ENCODE results near the gene ZBTB39.
A peak's percentile ranks its signal among the peaks of the same experiment; 100 is the strongest.

ZBTB39 gene

DNA sequence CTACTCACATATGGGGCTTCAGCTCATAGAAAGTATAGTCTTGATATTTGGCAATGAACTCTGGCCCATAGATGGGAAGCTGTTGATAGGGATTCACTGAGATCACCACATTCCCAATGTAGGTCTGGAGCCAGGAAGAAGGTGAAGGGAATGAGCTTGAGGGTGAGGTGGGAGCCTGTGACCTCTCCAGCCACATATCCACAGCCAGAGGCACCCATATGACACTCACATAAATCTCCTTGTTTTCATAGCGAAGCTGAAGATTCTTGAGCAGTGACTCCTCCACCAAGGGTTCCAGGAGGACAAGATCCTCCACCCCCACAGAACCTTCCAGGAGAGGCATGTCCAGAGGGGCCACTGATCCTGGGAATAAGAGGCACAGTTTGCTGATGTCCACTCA, 41.6 kb upstream of the ZBTB39 start:
- Histone ChIP-seq H2AK5ac (ENCODE audit: low read length) (no peak overlapping the region), H3K27ac (ENCODE audit: low read depth, low read length) (no peak overlapping the region), H2BK120ac (ENCODE audit: insufficient read depth, low read length, poor library complexity) (no peak overlapping the region), H3K9me3 (ENCODE audit: insufficient read depth, low read depth, low read length) (peaks cover 1% of the 10 kb centered on the region), H3K9ac (ENCODE audit: low read length) (no peak overlapping the region), H3K79me1 (ENCODE audit: low read length) (no peaks in the 10 kb centered on the region), H2AFZ (ENCODE audit: insufficient read depth, low read length, poor library complexity) (no peak overlapping the region), H2BK12ac (ENCODE audit: low read length) (no peak overlapping the region), H3K4me1 (ENCODE audit: control insufficient read depth in 1 of 2, insufficient read depth in 2 of 2, low read length in 2 of 2) (no peaks in the 10 kb centered on the region), H3K36me3 (ENCODE audit: control insufficient read depth in 1 of 2, insufficient read depth in 2 of 2, low read length in 2 of 2) (no peaks in the 10 kb centered on the region), H4K8ac (ENCODE audit: low read depth, low read length) (no peak overlapping the region), H3K4me2 (ENCODE audit: low read length) (no peak overlapping the region), H3K79me2 (ENCODE audit: control insufficient read depth, insufficient read depth, low read length, poor library complexity) (no peaks in the 10 kb centered on the region), H4K12ac (ENCODE audit: low read depth, low read length) (no peak overlapping the region), H3K4ac (ENCODE audit: low read depth, low read length) (no peak overlapping the region), H3K4me3 (ENCODE audit: low read depth, low read length) (no peak overlapping the region), H2BK5ac (ENCODE audit: low read depth, low read length, poor library complexity) (no peak overlapping the region), H3K27me3 (ENCODE audit: insufficient read depth, low read length) (no peaks in the 10 kb centered on the region), H3K14ac (ENCODE audit: low read length) (no peak overlapping the region), H3K18ac (ENCODE audit: low read length) (no peak overlapping the region), H4K91ac (ENCODE audit: low read depth, low read length) (no peak overlapping the region), H3K23ac (ENCODE audit: low read length) (no peak overlapping the region)
- no CpG with 5 or more reads among the region's 1 CpG for WGBS (ENCODE audit: extremely low coverage, insufficient coverage, insufficient read length)
- peak; percentile 85 to 90 for DNase-seq

DNA sequence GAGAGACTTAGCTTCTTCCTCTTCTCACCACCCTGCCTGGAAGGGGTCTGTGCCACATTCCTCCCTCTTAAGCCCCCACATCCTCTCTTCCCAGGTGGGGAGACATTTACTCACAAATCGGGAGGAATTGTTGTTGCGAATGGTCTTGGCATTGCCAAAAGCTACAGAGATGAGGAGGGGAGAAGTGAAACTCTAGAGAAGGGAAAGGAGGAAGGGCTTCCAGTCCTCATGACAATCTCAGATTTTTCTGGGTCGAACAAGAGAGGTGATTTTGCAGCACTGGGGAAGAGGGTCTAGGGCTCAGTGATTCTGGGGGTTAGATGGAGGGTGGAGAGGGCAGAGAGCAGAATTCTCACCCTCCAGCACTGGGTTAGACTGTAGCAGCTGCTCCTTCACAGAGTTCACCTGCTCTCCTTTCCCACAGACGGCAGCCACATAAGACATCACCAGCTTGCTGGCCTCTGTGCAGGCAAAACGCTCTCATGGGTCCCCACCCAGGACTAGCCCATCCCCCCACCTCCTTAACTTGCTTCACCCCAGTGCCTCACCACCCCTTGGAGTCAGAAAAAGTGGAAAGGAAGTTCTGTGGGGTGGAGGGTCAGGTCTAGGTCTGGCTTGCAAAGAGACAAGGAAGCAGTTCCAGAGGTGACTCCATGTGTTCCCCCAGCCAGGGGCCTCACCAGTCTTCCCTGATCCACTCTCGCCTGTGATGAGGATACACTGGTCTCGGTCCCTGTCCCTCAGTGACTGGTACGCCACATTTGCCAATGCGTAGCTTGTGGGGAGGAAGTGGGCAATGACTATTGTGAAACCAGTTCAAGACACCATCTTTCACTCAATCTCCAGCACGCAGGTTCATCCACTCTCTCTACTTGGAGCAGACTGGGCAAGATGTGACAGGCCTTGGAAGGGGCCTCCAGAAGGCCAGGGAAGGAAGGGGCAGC, 40.9 kb upstream of the ZBTB39 start:
- Histone ChIP-seq H3K14ac (ENCODE audit: low read length) (no peak overlapping the region), H3K79me1 (ENCODE audit: low read length) (no peaks in the 10 kb centered on the region), H2BK120ac (ENCODE audit: insufficient read depth, low read length, poor library complexity) (no peak overlapping the region), H4K8ac (ENCODE audit: low read depth, low read length) (no peak overlapping the region), H3K9me3 (ENCODE audit: insufficient read depth, low read depth, low read length) (peaks cover 1% of the 10 kb centered on the region), H2AFZ (ENCODE audit: insufficient read depth, low read length, poor library complexity) (no peak overlapping the region), H3K36me3 (ENCODE audit: control insufficient read depth in 1 of 2, insufficient read depth in 2 of 2, low read length in 2 of 2) (no peaks in the 10 kb centered on the region), H3K18ac (ENCODE audit: low read length) (no peak overlapping the region), H3K4me1 (ENCODE audit: control insufficient read depth in 1 of 2, insufficient read depth in 2 of 2, low read length in 2 of 2) (no peaks in the 10 kb centered on the region), H4K12ac (ENCODE audit: low read depth, low read length) (no peak overlapping the region), H3K4me3 (ENCODE audit: low read depth, low read length) (no peak overlapping the region), H3K23ac (ENCODE audit: low read length) (no peak overlapping the region), H3K27ac (ENCODE audit: low read depth, low read length) (no peak overlapping the region), H2BK12ac (ENCODE audit: low read length) (no peak overlapping the region), H3K9ac (ENCODE audit: low read length) (no peak overlapping the region), H4K91ac (ENCODE audit: low read depth, low read length) (no peak overlapping the region), H3K4ac (ENCODE audit: low read depth, low read length) (no peak overlapping the region), H3K27me3 (ENCODE audit: insufficient read depth, low read length) (no peaks in the 10 kb centered on the region), H3K79me2 (ENCODE audit: control insufficient read depth, insufficient read depth, low read length, poor library complexity) (no peaks in the 10 kb centered on the region), H2BK5ac (ENCODE audit: low read depth, low read length, poor library complexity) (no peak overlapping the region), H2AK5ac (ENCODE audit: low read length) (no peak overlapping the region), H3K4me2 (ENCODE audit: low read length) (no peak overlapping the region)
- no CpG with 5 or more reads among the region's 10 CpGs for WGBS (ENCODE audit: extremely low coverage, insufficient coverage, insufficient read length)
- DNase-seq = peak; percentile 24 to 61

DNA sequence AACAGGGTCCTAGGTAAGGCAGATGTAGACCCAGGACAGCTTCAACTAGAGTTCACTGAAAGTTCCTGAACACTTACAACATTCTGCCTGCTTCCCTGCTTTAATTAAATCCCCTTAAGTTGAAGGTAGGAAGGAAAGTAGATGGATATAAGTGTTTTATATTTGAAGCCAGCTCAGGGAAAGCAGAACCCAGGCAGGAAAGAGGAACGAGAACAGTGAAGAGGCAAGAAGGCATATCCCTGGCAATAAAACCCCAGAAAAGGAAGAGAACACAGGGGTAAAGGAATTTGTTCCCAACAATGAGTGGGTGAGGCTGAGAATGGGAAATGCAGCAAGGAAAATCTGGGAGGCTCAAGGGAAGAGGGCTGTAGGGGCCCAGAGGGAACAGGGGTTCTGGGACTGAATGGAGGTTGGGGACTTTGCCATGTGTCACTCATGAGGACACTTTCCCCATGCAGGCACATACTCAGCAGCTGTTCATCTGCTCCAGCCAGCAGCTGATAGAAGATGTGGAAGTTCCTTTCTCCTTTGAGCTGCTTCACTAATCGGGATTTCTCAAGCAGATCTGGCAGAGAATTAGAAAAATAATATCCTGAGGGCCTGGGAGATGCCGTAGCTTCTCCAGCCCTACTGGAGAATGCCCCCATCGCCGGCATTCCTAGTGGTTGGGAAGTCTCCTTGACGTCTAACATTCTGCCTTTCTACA, 39.9 kb upstream of the ZBTB39 start:
- no peaks in the 10 kb centered on the region for H3K4me1 ChIP-seq (ENCODE audit: control insufficient read depth in 1 of 2, insufficient read depth in 2 of 2, low read length in 2 of 2)
- H4K12ac ChIP-seq (ENCODE audit: low read depth, low read length) = no peak overlapping the region
- H3K18ac ChIP-seq (ENCODE audit: low read length) = no peak overlapping the region
- no peak overlapping the region for H4K8ac ChIP-seq (ENCODE audit: low read depth, low read length)
- DNase-seq = peak; percentile 94 to 98
- no peak overlapping the region for H2AFZ ChIP-seq (ENCODE audit: insufficient read depth, low read length, poor library complexity)
- no peak overlapping the region for H3K23ac ChIP-seq (ENCODE audit: low read length)
- no peak overlapping the region for H3K4me2 ChIP-seq (ENCODE audit: low read length)
- no peak overlapping the region for H3K14ac ChIP-seq (ENCODE audit: low read length)
- no peak overlapping the region for H2BK120ac ChIP-seq (ENCODE audit: insufficient read depth, low read length, poor library complexity)
- no peak overlapping the region for H2BK5ac ChIP-seq (ENCODE audit: low read depth, low read length, poor library complexity)
- H2AK5ac ChIP-seq (ENCODE audit: low read length) = no peak overlapping the region
- no peak overlapping the region for H4K91ac ChIP-seq (ENCODE audit: low read depth, low read length)
- peaks cover 1% of the 10 kb centered on the region for H3K9me3 ChIP-seq (ENCODE audit: insufficient read depth, low read depth, low read length)
- no peak overlapping the region for H2BK12ac ChIP-seq (ENCODE audit: low read length)
- no peaks in the 10 kb centered on the region for H3K36me3 ChIP-seq (ENCODE audit: control insufficient read depth in 1 of 2, insufficient read depth in 2 of 2, low read length in 2 of 2)
- no peak overlapping the region for H3K9ac ChIP-seq (ENCODE audit: low read length)
- H3K27me3 ChIP-seq (ENCODE audit: insufficient read depth, low read length) = no peaks in the 10 kb centered on the region
- no CpG with 5 or more reads among the region's 6 CpGs for WGBS (ENCODE audit: extremely low coverage, insufficient coverage, insufficient read length)
- no peaks in the 10 kb centered on the region for H3K79me1 ChIP-seq (ENCODE audit: low read length)
- no peaks in the 10 kb centered on the region for H3K79me2 ChIP-seq (ENCODE audit: control insufficient read depth, insufficient read depth, low read length, poor library complexity)
- no peak overlapping the region for H3K4me3 ChIP-seq (ENCODE audit: low read depth, low read length)
- no peak overlapping the region for H3K27ac ChIP-seq (ENCODE audit: low read depth, low read length)
- no peak overlapping the region for H3K4ac ChIP-seq (ENCODE audit: low read depth, low read length)

DNA sequence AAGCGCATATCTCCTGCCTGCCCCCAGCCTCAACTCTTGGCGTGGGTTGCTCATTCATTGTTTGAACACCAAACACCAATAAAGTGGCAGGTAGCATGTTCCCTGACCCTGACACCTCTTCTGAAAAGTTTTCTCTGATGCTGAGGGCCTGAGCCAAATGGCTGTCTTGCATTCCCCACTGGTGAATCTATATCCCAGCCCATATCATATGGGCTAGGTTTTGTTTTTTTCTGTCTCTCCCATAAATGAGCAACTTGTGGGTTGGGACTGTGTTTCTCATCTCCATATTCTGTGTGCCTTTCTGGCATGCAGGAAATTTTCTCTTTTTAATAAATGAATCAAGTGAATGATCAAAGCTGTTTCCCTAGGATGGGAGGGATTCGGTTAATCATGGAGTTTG, 38.5 kb upstream of the ZBTB39 start:
- no peak overlapping the region for H2AK5ac ChIP-seq (ENCODE audit: low read length)
- no peaks in the 10 kb centered on the region for H3K79me1 ChIP-seq (ENCODE audit: low read length)
- H3K14ac ChIP-seq (ENCODE audit: low read length) = no peak overlapping the region
- no peak overlapping the region for H2BK120ac ChIP-seq (ENCODE audit: insufficient read depth, low read length, poor library complexity)
- H3K23ac ChIP-seq (ENCODE audit: low read length) = no peak overlapping the region
- H4K91ac ChIP-seq (ENCODE audit: low read depth, low read length) = no peak overlapping the region
- no peak overlapping the region for H3K9ac ChIP-seq (ENCODE audit: low read length)
- no peaks in the 10 kb centered on the region for H3K27me3 ChIP-seq (ENCODE audit: insufficient read depth, low read length)
- no peak overlapping the region for H4K12ac ChIP-seq (ENCODE audit: low read depth, low read length)
- H3K4me1 ChIP-seq (ENCODE audit: control insufficient read depth in 1 of 2, insufficient read depth in 2 of 2, low read length in 2 of 2) = no peaks in the 10 kb centered on the region
- H3K4ac ChIP-seq (ENCODE audit: low read depth, low read length) = no peak overlapping the region
- H2BK5ac ChIP-seq (ENCODE audit: low read depth, low read length, poor library complexity) = no peak overlapping the region
- peaks cover 1% of the 10 kb centered on the region for H3K9me3 ChIP-seq (ENCODE audit: insufficient read depth, low read depth, low read length)
- no peaks in the 10 kb centered on the region for H3K79me2 ChIP-seq (ENCODE audit: control insufficient read depth, insufficient read depth, low read length, poor library complexity)
- no peak overlapping the region for H2AFZ ChIP-seq (ENCODE audit: insufficient read depth, low read length, poor library complexity)
- WGBS (ENCODE audit: extremely low coverage, insufficient coverage, insufficient read length) = no CpG with 5 or more reads among the region's 3 CpGs
- no peak overlapping the region for H2BK12ac ChIP-seq (ENCODE audit: low read length)
- H3K27ac ChIP-seq (ENCODE audit: low read depth, low read length) = no peak overlapping the region
- no peak overlapping the region for H3K18ac ChIP-seq (ENCODE audit: low read length)
- H3K4me2 ChIP-seq (ENCODE audit: low read length) = no peak overlapping the region
- H4K8ac ChIP-seq (ENCODE audit: low read depth, low read length) = no peak overlapping the region
- H3K36me3 ChIP-seq (ENCODE audit: control insufficient read depth in 1 of 2, insufficient read depth in 2 of 2, low read length in 2 of 2) = no peaks in the 10 kb centered on the region
- DNase-seq = peak; percentile 70 to 85
- H3K4me3 ChIP-seq (ENCODE audit: low read depth, low read length) = no peak overlapping the region
